ELR (cell line): Measurements from ENCODE around the gene RPS19BP1.
A peak's percentile ranks its signal among the peaks of the same experiment; 100 is the strongest.

Experiments used
- DNase-seq: peaks from one replicate; pipeline ENCODE4 v3.0.0-alpha.2; 2015; ENCODE audit warnings: low read depth

The RPS19BP1 gene, protein sequence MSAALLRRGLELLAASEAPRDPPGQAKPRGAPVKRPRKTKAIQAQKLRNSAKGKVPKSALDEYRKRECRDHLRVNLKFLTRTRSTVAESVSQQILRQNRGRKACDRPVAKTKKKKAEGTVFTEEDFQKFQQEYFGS

DNA sequence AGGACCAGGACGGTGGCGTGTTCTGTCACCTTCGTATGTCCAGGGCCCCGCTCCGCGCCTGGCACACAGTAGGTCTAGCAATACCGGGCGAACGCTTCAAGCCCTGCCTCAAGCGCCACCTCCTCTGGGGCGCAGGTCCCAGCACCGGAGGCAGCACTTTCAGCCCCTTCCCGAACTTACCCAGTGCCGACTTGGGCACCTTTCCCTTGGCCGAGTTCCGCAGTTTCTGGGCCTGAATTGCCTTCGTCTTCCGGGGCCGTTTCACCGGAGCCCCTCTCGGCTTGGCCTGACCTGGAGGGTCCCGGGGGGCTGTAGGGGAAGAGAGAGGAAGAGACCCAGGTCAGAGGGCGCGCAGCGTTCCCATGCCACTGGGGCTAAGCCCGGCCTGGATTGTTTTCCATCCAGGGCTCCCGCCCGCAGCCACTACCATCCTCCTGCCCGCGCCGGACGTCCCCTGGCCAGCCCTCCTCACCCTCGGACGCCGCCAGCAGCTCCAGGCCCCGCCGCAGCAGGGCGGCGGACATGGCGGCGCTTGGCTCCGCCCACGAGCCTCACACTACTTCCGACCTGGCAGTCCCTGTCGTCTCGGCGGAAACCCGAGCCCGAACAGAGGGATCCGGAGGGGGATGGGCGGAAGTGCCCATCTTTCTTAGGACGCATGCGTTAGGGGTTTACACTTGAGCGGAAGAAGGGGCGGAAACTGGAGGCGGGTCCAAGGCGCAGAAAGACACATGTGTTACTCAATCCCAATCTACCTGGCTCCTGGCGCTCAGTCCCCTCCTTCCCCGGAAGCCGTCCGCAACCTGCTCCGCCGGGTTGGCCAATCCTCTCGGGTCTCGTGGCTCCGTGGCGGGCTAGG lies at the start of gene RPS19BP1:
TSS of gene RPS19BP1 (minus strand) at position 534 of the 859 bp plus-strand sequence. CDS start at position 524, 10 bp downstream.
- DNase-seq: peak; percentile 100

DNA sequence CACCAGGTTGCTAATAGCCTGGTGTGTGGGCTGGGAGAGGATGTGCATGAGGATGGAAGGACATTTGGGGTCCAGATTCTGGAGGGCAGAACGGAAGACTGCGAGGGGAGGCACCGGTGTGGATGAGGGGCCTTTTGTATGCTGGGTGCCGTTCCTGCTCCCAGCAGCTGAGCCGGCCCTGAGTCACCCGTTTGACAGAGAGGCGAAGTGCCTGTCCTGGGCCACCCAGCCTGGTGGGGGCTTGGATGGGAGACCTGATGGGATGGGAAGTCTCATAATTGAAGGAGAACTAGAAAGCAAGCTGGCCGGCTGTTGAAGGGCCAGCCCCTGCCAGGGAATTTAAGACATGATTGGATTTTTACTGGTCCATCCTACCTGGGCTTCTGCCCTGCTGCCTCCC lies 48.8 kb upstream of the RPS19BP1 start:
- no peak for DNase-seq

DNA sequence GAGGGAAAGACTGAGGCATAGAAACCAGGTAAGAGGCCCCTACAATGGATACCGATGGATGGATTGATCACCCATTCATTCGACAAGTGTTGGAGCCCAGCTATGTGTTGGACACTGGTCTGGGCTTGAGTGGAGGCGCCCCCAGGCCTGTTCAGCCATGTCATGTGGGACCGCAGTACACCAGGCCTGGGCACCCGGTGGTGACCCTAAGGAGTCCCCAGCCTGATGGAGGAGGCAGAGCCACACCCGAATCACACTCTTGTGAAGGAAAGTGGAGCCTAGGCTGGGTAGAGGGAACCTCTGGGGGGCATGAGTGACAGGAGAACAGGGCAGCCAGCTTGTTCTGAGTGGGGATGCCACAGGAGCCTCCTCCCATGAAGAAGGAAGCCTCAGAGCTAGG lies 48.2 kb upstream of the RPS19BP1 start:
- DNase-seq: no peak

- no peak for DNase-seq
Measured at GRCh38 chr22:39580006-39580441, 47.5 kb upstream of the RPS19BP1 start.

- DNase-seq: no peak
Measured at GRCh38 chr22:39577900-39578299, 45.4 kb upstream of the RPS19BP1 start.

- no peak for DNase-seq
Measured at GRCh38 chr22:39577366-39577765, 44.8 kb upstream of the RPS19BP1 start.

GRCh38 chr22:39576027-39576426 lies 43.5 kb upstream of the RPS19BP1 start:
- no peak for DNase-seq

DNA sequence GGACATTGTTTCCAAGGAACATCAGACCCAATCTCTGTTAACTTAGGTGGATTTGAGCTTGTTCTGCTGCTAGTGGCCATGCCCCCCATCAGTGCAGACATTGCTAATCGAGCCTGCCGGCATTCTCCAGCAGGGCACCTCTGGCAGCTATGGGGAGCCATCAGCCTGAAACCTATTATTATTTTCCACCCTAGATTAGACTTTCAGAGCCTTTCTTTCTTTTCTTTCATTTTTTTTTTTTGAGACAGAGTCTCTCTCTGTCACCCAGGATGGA lies 42.9 kb upstream of the RPS19BP1 start:
- DNase-seq: no peak

DNA sequence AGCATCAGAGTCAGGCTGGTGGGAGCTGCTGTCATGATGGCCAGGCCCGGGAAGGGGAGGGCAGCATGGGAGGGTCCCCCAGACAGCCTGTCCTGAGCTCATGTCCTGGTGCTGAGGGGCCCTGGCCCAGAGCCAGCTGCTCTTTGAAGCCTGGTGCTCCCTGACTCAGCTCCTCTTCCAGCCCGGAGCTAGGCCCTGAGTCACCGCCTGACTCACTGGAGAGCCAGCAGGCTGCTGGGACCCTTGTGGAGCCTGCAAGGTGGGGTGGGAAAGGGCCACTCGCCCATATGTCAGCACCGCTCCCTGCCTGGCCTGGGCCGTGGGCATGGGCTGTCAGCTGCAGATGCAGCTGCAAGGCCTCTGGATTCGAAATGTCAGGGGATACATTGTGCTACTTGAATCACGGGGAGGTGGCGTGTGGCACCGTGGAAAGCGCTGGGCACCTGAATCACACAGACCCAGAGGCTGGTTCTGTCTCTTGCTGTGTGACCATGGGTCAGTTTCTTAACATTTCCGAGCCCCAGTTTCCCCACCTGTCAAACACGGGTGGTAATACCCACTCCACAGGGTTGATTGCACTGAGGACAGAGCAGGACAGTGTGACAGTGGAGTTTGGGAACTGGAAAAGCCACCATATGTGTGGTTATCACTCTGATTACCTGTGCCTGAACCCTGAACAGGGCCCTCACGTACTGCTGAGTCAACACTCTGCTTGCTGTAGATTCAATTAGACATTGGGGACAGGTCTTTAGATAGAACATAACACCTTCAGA lies 42.4 kb upstream of the RPS19BP1 start:
- peak; percentile 97 for DNase-seq

- no peak for DNase-seq
Measured at GRCh38 chr22:39571538-39571937, 39.0 kb upstream of the RPS19BP1 start.

- DNase-seq: no peak
Measured at GRCh38 chr22:39570665-39571064, 38.1 kb upstream of the RPS19BP1 start, which contains the start of gene CACNA1I. TSS of gene CACNA1I (plus strand) at chr22:39570753. CDS start at chr22:39570753, 0 bp downstream.

- DNase-seq: no peak
Measured at GRCh38 chr22:39570226-39570625, 37.7 kb upstream of the RPS19BP1 start.

DNA sequence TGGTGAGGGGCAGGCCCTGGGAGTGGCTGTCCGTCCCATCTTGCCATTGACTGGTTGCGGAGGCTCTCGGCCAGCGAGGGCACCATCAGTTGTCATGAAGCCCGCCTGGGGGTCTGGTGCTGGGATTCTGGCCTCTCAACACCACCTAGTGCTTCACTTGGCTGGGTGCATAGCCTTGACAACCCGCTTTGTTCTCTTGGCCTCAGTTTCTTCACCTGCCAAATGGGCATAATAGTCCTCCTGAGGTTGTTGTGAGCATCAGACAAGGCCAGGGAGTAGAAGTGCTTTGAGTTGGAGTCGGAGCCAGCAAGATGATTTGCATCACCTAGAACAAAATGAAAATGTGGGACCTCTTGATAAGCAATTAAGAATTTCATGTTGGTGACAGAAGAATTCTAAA lies 36.5 kb upstream of the RPS19BP1 start:
- DNase-seq: no peak

DNA sequence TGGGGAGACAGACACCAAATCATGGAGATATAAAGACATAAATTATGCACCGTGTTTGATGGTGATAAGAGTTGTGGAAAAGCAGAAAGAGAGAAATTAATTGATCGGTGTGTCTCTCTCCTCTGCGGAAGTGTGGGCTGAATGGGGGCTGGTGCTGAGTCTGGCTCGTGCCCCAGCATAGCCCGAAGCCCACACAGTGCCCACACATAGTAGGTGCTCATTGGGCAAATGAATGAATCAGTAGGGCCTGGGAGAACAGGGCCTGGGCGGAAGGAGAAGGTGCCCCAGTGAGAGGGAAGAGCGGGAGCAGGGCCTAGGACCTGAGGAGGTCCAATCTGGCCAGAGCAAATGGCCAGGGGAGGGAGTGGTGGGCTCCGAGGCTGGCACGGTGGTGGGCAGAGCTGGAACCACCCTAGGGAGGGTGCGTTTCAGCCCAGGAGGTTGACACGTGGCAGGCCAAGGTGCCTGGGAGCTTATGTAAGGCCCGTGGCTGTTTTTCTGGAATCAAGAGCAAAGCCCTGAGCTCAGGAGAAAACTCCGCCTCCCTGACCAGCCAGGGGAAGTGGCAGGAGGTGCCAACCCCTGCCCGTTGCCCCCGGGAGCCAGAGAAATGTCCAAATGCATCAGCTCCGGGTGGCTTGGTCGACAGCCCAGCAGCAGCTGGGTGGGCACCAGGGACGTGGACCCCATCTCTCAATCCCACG lies 35.9 kb upstream of the RPS19BP1 start:
- no peak for DNase-seq

DNA sequence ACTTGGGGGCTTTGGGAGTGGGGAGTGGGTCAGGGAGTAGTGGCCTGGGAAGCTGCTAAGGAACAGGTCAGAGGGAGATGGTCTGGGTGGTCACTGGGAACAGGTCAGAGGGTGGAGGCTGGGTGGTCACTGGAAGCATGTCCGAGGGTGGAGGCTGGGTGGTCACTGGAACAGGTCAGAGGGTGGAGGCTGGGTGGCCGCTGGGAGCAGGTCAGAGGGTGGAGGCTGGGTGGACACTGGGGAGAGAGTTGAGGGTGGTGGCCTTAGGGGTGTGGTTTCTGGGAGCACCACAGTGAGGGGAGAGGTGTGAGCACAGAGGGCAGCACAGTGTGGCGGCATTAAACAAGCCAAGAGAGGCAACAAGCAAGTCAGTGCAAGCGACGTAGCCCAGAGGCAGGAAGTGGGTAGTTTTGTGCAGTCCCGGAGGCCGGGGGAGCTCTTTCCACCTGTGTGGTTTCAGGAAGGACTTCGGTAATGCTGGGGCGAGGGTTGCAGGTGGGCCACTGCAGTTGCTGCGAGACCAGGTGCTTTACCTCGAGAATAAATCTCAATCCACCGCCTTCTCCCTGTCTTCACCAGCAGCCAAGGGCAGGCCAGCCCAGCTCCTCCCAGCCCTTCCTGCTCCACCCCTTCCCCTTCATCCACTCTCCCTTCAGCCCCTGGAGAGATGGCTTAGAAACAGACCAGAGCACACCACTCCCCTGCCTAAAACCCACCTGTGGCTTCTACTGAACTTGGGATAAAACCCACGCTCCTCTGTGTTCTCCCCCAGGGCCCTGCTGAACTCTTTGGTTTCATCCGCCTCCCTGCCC lies 34.8 kb upstream of the RPS19BP1 start:
- DNase-seq: no peak

GRCh38 chr22:39565414-39565944 lies 32.9 kb upstream of the RPS19BP1 start:
- DNase-seq: no peak

DNA sequence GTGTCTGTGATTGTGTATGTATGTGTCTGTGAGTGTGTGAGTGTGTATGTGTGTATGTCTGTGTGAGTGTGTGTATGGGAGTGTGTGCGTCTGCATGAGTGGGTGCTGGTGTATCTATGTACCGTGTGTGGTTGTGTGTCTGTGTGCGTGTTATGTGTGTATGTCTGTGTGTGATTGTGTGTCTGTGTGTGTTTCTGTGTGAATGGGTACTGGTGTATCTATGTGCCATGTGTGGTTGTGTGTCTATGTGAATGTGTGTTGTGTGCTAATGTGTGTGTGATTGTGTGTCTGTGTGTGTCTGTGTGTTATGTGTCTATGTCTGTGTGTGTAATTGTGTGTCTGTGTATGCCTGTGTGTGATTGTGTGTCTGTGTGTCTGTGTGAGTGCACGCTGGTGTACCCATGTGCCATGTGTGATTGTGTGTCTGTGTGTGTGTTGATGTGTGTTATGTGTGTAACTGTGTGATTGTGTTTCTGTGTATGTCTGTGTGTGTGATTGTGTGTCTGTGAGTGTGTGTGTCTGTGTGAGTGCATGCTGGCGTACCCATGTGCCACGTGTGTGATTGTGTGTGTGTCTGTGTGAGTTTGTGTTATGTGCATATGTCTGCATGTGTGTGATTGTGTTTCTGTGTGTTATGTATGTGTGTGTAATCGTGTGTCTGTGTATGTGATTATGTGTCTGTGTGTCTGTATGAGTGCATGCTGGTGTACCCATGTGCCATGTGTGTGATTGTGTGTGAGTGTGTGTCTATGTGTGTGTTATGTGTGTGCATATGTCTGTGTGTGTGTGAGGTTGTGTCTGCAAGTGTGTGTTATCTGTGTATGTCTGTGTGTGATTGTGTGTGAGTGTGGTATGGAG lies 31.3 kb upstream of the RPS19BP1 start:
- DNase-seq: no peak

- no peak for DNase-seq
Measured at GRCh38 chr22:39562839-39563489, 30.4 kb upstream of the RPS19BP1 start.

DNA sequence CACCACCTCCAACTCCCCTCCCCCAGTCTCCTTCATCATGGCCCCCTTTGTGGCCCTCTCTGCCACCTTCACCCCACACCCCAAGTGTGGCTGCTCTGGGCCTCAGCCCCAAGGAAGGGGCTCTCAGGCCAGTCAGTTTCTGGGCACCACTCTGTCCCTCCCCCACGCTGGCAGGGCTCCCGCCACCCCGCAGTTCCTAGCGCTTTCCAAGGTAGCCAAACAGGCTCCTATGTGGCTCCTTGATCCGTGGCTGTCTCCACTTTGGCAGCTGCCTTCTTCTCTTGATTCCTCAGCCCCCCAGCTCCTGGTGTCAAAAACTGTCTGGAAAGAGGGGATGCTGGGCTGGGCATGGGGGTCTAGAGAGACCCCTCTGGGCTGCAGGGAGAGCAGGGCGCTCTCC lies 27.6 kb upstream of the RPS19BP1 start:
- DNase-seq: no peak
